Choroid plexus epithelial cell (primary cell): ENCODE measurements around the gene NXPH2.

Experiments
- DNase-seq: peaks from one replicate; pipeline ENCODE4 v3.0.0-alpha.2; 2010; ENCODE audit warnings: low read depth
- H3K4me3 ChIP-seq: 2 replicates; pipeline ENCODE4 v1.5.1; 2011; ENCODE audit warnings: low read depth, mild to moderate bottlenecking, control low read depth, low read length, moderate library complexity
- TF ChIP-seq, protein P1 (sequence below): conservative IDR thresholded peaks from 2 replicates; pipeline ENCODE4 v1.5.1; 2011; ENCODE audit warnings: low read depth, mild to moderate bottlenecking, control low read depth, inconsistent platforms, low read length, moderate library complexity

NXPH2 gene

DNA sequence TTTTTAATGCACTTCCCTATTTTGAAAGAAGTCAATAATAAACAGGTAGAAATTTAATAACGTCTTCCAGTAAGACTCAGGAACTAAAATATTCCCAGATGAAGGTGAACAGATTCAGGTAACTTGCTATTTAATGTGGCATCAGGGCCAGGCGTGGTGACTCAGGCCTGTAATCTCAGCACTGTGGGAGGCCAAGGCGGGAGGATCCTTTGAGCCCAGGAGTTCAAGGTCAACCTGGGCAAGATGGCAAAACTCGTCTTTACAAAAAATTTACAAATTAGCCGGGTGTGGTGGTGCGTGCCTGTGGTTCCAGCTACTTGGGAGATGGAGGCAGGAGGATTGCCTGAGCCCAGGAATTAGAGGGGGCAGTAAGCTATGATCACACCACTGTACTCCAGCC is 81.8 kb downstream of the NXPH2 start:
- DNase-seq = no peak
- H3K4me3 ChIP-seq = no peak overlapping the region
- TF ChIP-seq, protein P1, sequence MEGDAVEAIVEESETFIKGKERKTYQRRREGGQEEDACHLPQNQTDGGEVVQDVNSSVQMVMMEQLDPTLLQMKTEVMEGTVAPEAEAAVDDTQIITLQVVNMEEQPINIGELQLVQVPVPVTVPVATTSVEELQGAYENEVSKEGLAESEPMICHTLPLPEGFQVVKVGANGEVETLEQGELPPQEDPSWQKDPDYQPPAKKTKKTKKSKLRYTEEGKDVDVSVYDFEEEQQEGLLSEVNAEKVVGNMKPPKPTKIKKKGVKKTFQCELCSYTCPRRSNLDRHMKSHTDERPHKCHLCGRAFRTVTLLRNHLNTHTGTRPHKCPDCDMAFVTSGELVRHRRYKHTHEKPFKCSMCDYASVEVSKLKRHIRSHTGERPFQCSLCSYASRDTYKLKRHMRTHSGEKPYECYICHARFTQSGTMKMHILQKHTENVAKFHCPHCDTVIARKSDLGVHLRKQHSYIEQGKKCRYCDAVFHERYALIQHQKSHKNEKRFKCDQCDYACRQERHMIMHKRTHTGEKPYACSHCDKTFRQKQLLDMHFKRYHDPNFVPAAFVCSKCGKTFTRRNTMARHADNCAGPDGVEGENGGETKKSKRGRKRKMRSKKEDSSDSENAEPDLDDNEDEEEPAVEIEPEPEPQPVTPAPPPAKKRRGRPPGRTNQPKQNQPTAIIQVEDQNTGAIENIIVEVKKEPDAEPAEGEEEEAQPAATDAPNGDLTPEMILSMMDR = no peak

DNA sequence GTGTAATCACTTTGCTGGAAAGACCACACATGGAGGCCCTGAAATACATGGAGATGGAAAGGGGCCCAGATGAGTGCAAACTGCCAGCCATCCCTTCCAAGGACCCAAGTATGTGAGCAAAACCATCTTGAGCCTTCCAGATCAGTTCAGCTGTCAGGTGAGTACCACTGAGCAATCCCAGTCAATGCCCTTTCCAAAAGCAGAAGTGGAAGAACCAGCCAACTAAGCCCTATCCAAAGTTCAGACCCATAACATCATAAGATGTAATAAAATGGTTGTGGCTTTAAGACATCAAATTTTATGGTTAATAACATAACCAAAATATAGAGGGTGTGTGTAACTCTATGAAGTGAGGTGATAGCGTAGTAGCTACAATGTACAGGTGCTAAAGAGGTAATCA is 88.5 kb downstream of the NXPH2 start:
- no peak overlapping the region for H3K4me3 ChIP-seq
- TF ChIP-seq, protein P1 = no peak
- no peak for DNase-seq

DNA sequence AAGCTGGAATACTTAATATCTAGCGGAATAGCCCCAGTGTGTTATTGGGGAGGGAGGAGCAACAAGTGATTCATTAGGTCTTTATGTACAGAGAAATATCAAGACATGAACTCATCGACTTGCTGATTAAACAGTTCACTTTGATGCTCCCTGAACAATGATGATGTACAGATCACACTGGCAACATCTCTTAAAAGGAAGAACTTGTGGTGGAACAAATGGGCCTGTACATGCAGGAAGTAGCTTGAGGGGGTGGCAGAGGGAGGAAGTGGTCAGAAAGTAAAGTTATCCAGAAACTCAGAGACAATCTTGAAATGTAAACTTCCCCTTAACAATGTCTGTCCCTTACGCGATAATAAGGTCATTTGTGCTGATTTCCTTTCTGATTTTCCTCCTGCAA is 90.5 kb downstream of the NXPH2 start:
- DNase-seq = no peak
- H3K4me3 ChIP-seq = no peak overlapping the region
- TF ChIP-seq, protein P1 = no peak

DNA sequence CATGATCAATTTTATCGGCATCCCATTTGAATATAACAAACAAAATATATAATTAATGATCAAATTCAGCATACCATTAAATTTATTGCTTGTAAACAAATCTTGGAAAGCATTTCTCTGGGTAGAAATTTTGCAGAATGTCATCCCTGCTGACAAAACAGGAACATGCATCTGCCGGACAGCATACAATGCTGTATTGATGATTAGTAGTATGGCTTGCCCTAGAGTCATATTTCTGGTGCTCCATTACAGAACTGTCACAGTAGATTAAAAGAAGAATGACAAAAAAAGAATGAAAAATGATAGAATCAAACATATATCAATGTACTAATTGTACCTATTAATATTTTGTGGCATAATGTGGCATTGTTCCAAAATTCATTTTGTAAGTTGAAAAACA is 98.0 kb downstream of the NXPH2 start:
- H3K4me3 ChIP-seq = no peak overlapping the region
- DNase-seq = no peak
- TF ChIP-seq, protein P1 = no peak

DNA sequence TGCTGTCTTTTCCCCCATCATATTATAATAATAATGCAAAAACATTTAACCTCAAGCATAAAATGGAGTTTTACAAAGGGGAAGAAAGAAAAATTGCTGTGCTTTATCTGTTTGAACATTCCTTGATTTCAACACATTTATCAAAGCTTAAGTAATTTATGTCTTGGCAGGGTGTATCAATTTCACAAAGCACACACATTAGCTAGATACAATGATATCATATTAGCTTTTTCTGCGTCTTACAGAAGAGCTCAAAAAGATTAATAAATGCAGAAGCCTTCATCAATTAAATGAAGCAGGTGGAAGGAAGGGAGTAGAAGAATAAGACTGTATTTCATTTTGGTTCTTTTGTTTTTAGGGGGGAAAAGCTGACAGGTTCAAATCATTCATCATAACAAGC is 103.0 kb downstream of the NXPH2 start:
- H3K4me3 ChIP-seq = no peak overlapping the region
- no peak for DNase-seq
- TF ChIP-seq, protein P1 = no peak

DNA sequence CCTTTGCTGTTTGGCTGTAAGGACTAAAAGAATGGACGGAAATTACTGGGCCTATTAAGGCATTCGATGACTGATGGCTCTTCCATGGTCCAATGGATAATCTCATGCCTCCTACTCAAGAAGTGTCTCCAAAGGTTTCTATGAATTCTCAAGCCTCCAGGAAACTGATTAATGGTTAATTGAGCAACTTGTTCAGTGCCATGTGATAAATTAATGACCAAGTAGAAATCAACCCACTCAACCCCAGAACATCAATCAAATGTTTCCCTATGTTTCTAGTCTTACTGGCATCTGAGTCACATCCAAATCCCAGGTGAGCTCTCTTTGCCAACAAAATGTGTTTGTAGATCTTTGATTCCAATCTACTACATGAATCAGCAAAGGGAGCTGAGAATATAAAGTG is 103.6 kb downstream of the NXPH2 start:
- TF ChIP-seq, protein P1 = no peak
- DNase-seq = no peak
- H3K4me3 ChIP-seq = no peak overlapping the region

DNA sequence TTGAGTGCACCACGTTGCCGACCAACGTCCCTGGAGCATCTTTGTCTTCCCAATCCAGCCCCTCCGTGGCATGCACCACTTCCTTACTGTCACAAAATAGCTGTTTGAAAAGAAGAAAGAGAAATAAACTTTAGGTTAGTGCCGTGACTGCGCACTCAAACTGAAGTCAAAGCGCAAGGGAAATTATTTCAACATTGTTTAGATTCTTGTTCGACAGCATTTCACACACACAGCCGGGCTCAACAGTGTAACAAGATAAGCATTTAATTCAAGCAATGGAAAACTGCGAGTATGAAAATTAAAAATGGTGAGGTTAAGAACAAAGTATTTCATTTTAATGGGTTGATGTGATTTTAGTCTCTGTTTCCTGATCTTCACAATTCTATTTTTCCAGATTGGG is 108.6 kb downstream of the NXPH2 start:
- no peak for DNase-seq
- H3K4me3 ChIP-seq = no peak overlapping the region
- TF ChIP-seq, protein P1 = no peak
